ENCODE data around the gene NXNL1.

The NXNL1 gene

DNA sequence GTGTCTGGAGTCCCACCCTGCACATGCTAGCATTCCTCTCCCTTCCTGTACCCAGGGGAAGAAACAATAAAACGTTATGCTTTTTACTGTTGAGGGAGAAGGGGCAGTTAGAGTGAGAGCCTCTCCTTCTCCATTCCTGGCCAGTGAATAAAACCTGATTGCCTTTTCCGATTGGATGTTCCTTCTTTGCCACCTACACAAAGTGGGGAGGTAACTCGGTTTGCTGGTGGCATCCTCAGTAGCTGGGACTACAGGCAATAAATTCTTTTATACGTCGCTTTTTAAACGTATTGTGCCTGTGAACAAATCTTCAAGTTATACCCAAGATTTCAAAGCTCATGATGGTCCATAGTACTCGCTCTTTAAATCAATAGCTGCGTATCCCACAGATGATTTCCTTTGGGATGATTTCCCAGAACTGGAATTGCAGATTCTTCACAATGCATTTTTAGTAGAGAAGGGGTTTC lies 41.5 kb downstream of the NXNL1 start:
- Histone ChIP-seq H3K4me1 (ENCODE audit: control insufficient read depth, insufficient read depth, low read length) (peaks cover 6% of the 10 kb centered on the region), H3K9ac (ENCODE audit: low read length) (no peak overlapping the region), H3K4me3 (ENCODE audit: low read length) (peak overlapping the region; percentile 74), H3K27me3 (ENCODE audit: control insufficient read depth, insufficient read depth, low read length) (no peaks in the 10 kb centered on the region), H3K27ac (ENCODE audit: low read depth, low read length) (peak overlapping the region; percentile 75), H3K36me3 (ENCODE audit: control insufficient read depth, insufficient read depth, low read length) (peaks cover 3% of the 10 kb centered on the region)

DNA sequence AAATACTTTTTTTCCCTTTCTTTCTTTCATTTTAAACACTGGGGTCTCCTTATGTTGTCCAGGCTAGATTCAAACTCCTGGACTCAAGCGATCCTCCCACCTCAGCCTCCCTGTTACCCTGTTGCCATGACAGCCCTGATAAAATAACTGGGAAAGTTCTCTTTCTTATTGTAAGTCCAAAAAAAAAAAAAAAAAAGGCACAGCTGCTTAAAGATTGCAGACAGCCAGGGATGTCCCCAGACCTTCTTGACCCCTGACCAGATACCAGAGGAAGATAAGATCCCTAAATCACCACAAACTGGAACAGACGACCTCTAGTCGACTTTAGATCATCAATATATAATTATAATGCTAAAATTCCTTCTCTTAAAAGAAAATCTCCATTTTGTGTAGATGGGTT lies 42.0 kb downstream of the NXNL1 start:
- no peaks in the 10 kb centered on the region for H3K27me3 ChIP-seq (ENCODE audit: control insufficient read depth, insufficient read depth, low read length)
- H3K4me3 ChIP-seq (ENCODE audit: low read length): no peak overlapping the region
- H3K36me3 ChIP-seq (ENCODE audit: control insufficient read depth, insufficient read depth, low read length): peaks cover 3% of the 10 kb centered on the region
- H3K27ac ChIP-seq (ENCODE audit: low read depth, low read length): no peak overlapping the region
- H3K4me1 ChIP-seq (ENCODE audit: control insufficient read depth, insufficient read depth, low read length): peaks cover 6% of the 10 kb centered on the region
- no peak overlapping the region for H3K9ac ChIP-seq (ENCODE audit: low read length)

- no peak overlapping the region for H3K4me3 ChIP-seq (ENCODE audit: low read length)
- peaks cover 9% of the 10 kb centered on the region for H3K4me1 ChIP-seq (ENCODE audit: control insufficient read depth, insufficient read depth, low read length)
- no peaks in the 10 kb centered on the region for H3K36me3 ChIP-seq (ENCODE audit: control insufficient read depth, insufficient read depth, low read length)
- no peak overlapping the region for H3K9ac ChIP-seq (ENCODE audit: low read length)
- H3K27me3 ChIP-seq (ENCODE audit: control insufficient read depth, insufficient read depth, low read length): no peaks in the 10 kb centered on the region
- H3K27ac ChIP-seq (ENCODE audit: low read depth, low read length): no peak overlapping the region
Observed at GRCh38 chr19:17415121-17415520, 45.6 kb downstream of the NXNL1 start.

DNA sequence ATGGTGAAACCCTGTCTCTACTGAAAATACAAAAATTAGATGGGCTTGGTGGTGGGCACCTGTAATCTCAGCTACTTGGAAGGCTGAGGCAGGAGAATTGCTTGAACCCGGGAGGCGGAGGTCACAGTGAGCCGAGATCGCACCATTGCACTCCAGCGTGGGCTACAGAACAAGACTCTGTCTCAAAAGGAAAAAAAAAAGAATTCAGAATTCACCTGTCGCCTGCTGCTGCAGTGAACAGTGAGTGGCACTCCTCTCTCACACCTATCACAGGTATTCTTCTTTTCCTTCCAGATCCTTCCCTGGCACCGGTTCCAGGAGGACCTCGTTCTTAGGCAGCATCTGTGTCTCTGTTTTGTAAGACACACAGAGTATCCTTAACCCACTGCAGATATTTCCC lies 46.6 kb downstream of the NXNL1 start:
- Histone ChIP-seq H3K27ac (ENCODE audit: low read depth, low read length) (no peak overlapping the region), H3K27me3 (ENCODE audit: control insufficient read depth, insufficient read depth, low read length) (no peaks in the 10 kb centered on the region), H3K4me1 (ENCODE audit: control insufficient read depth, insufficient read depth, low read length) (peaks cover 5% of the 10 kb centered on the region), H3K36me3 (ENCODE audit: control insufficient read depth, insufficient read depth, low read length) (no peaks in the 10 kb centered on the region), H3K9ac (ENCODE audit: low read length) (no peak overlapping the region), H3K4me3 (ENCODE audit: low read length) (no peak overlapping the region)

- Histone ChIP-seq H3K9ac (ENCODE audit: low read length) (no peak overlapping the region), H3K4me1 (ENCODE audit: control insufficient read depth, insufficient read depth, low read length) (peaks cover 3% of the 10 kb centered on the region), H3K4me3 (ENCODE audit: low read length) (no peak overlapping the region), H3K27ac (ENCODE audit: low read depth, low read length) (no peak overlapping the region), H3K27me3 (ENCODE audit: control insufficient read depth, insufficient read depth, low read length) (no peaks in the 10 kb centered on the region), H3K36me3 (ENCODE audit: control insufficient read depth, insufficient read depth, low read length) (no peaks in the 10 kb centered on the region)
Observed at GRCh38 chr19:17411801-17412200, 48.9 kb downstream of the NXNL1 start.

DNA sequence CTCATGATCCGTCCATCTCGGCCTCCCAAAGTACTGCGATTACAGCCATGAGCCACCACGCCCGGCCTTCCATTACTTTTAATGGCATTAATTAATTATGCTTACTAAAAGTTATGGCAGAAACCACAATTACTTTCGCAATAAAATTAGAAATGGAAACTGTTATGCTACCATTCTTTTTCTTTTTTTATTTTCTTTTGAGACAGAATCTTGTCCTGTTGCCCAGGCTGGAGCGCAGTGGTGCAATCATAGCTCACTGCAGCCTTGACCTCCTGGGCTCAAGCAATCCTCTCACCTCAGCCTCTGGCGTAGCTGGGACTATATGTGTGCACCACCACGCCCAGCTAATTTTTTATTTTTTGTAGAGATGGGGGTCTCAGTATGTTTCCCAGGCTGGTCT lies 50.7 kb downstream of the NXNL1 start:
- Histone ChIP-seq H3K27ac (ENCODE audit: low read depth, low read length) (no peak overlapping the region), H3K36me3 (ENCODE audit: control insufficient read depth, insufficient read depth, low read length) (no peaks in the 10 kb centered on the region), H3K9ac (ENCODE audit: low read length) (no peak overlapping the region), H3K4me1 (ENCODE audit: control insufficient read depth, insufficient read depth, low read length) (peaks cover 3% of the 10 kb centered on the region), H3K27me3 (ENCODE audit: control insufficient read depth, insufficient read depth, low read length) (no peaks in the 10 kb centered on the region), H3K4me3 (ENCODE audit: low read length) (no peak overlapping the region)

DNA sequence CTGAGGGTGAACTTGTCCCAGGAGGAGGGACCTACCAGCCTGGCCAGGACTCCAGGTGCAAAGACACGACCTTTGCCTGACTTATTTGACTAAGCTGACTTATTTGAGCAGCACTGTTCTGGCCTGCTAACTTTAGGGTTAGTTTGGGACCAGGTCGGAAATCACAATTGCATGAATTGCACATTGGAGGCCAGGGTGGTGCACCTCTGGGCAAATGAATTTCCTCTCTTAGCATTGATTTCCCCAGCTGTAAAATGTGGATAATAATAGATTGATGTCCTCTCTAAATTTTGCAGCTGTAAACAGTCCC lies 53.9 kb downstream of the NXNL1 start:
- peaks cover 2% of the 10 kb centered on the region for H3K4me1 ChIP-seq (ENCODE audit: control insufficient read depth, insufficient read depth, low read length)
- H3K9ac ChIP-seq (ENCODE audit: low read length): no peak overlapping the region
- no peaks in the 10 kb centered on the region for H3K36me3 ChIP-seq (ENCODE audit: control insufficient read depth, insufficient read depth, low read length)
- no peaks in the 10 kb centered on the region for H3K27me3 ChIP-seq (ENCODE audit: control insufficient read depth, insufficient read depth, low read length)
- H3K4me3 ChIP-seq (ENCODE audit: low read length): peak overlapping the region; percentile 26
- H3K27ac ChIP-seq (ENCODE audit: low read depth, low read length): no peak overlapping the region

DNA sequence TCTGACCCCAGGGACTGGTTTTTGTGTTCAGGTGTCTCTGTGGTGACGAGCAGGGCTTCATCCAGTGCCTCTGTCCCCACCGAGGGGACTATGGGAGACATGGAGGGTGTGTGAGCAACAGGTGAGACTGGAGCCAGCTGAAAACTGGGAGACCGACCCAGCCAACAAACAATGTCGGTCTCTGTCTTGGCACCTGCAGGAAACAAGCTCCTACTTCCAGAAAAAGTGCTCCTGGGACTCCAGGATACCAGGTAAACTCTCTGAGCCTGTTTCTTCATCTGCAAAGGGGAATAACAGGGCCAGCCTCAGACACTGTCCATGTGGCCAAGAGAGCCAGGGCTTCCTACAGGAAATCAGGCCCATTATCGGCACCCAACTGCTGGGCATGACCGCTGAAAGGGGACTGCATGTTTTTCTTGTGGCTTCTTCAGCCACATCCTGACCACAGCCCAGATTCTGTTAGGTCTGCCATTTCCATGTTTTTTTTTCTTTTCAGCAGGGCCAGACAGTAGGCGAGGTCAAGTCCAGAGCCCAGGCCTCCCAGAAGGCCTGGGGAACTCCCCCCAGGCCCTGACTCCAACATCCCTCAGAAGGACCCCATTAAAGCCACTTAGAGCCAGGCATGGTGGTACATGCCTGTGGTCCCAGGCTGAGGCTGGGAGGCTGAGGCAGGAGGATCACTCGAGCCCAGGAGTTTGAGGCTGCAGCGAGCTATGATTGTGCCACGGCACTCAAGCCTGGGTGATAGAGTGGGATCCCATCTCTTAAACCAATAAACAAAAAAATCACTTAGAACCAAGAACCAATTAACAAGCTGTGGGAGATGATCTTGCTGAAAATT lies 54.5 kb downstream of the NXNL1 start:
- Histone ChIP-seq H3K27me3 (ENCODE audit: control insufficient read depth, insufficient read depth, low read length) (no peaks in the 10 kb centered on the region), H3K4me1 (ENCODE audit: control insufficient read depth, insufficient read depth, low read length) (peaks cover 2% of the 10 kb centered on the region), H3K36me3 (ENCODE audit: control insufficient read depth, insufficient read depth, low read length) (no peaks in the 10 kb centered on the region), H3K9ac (ENCODE audit: low read length) (no peak overlapping the region), H3K4me3 (ENCODE audit: low read length) (peak overlapping the region; percentile 63), H3K27ac (ENCODE audit: low read depth, low read length) (peak overlapping the region; percentile 70)
